NCI-H2107 (cell line): Measurements from ENCODE around the gene CD46.
"Not testable (repeated sequence)": the region's sequence is repeated elsewhere in the genome, so short reads cannot be mapped to it uniquely, and the experiment has no call there.

Experiments
- DNase-seq: peaks from one replicate; lab custom pipeline; 2025; lab: John Stamatoyannopoulos, UW

The CD46 gene

GRCh38 chr1:207751790-207752455 is at the start of gene CD46:
Gene CD46 (plus strand): TSS chr1:207752054. CDS start chr1:207752213, 159 bp downstream.
- peak; percentile 94 for DNase-seq

GRCh38 chr1:207702317-207702716 is 49.5 kb upstream of the CD46 start:
- DNase-seq = no peak

GRCh38 chr1:207703712-207704111 is 48.1 kb upstream of the CD46 start:
- no peak for DNase-seq

DNA sequence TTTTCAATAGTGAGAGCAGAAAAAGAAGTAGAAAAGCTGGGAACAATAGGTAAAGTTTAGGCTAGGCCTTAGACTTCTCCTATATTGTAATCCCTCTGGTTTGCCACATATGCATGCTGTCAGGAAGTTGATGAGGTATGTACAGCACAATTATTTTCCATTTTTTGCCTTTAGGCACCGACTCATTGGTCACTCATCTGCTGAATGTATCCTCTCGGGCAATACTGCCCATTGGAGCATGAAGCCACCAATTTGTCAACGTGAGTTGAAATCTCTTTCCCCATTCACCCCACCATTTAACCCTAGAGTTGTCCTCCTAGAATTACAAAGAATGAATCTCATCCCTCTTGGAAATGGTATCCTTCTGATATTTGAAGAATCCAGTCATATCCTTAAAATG is 43.9 kb upstream of the CD46 start:
- not testable (repeated sequence) for DNase-seq

- DNase-seq = no peak
These were observed 40.6 kb upstream of the CD46 start for GRCh38 chr1:207711285-207711684.

GRCh38 chr1:207712701-207713100 is 39.2 kb upstream of the CD46 start:
- not testable (repeated sequence) for DNase-seq

DNA sequence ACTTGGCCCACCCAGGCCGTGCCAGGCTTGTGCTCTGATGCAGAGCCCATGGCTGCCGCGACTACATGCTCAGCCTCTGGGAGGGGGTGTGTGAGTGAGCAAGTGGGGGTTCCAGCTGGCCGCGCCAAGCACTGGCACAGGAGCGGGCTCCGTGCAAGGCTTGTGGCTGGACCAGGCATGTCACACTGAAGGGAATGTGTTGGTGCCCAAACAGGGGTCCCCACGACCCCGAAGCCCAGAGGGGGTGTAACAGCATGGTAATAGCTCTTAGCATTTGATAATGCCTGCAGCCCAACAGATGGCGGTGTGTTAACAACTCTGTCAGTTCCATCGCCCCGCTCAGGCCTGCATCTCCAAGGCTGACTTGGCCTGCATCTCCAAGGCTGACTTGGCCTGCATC is 38.3 kb upstream of the CD46 start:
- DNase-seq = no peak

- no peak for DNase-seq
These were observed 32.6 kb upstream of the CD46 start for GRCh38 chr1:207719234-207719633.

- not testable (repeated sequence) for DNase-seq
These were observed 23.5 kb upstream of the CD46 start for GRCh38 chr1:207728200-207728858.

DNA sequence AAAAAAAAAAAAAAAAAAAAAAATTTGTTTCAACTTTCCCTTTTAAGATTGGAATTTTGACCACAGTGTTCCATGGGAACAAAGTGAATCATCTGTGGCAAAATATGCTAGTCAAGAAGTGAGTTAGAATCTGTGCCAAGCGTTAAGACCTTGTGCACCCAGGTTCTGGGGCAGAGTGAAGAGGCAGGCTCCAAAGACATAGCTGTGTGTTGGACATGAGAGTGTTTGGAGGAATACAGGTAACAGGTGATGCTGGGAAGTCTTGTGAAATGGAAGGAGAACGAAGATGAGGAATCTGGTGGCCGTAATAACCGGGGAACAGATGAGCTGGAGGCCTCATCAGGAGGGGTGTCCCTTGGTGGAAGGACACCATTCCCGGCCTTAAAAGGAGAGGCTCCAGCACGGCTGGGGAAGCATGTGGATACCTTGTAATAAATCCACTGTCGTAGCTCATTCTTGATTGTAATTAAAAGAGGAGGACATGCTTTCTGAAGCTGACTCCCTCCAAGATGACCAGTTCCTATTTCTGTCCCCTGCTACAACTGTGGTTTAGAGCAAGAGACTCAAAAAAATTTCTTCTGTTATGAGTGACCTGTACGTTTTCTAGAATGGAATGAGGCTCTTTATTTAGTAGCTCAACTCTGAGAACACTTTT is 14.2 kb upstream of the CD46 start:
- DNase-seq = not testable (repeated sequence)

GRCh38 chr1:207738158-207738659 is 13.6 kb upstream of the CD46 start:
- not testable (repeated sequence) for DNase-seq

- no peak for DNase-seq
These were observed 11.6 kb upstream of the CD46 start for GRCh38 chr1:207740207-207740606.

- no peak for DNase-seq
These were observed 8.9 kb upstream of the CD46 start for GRCh38 chr1:207742850-207743555.

- no peak for DNase-seq
These were observed 7.8 kb upstream of the CD46 start for GRCh38 chr1:207744000-207744534.

- no peak for DNase-seq
These were observed 6.6 kb upstream of the CD46 start for GRCh38 chr1:207745285-207745684.

- no peak for DNase-seq
These were observed 5.8 kb upstream of the CD46 start for GRCh38 chr1:207745839-207746767.

DNA sequence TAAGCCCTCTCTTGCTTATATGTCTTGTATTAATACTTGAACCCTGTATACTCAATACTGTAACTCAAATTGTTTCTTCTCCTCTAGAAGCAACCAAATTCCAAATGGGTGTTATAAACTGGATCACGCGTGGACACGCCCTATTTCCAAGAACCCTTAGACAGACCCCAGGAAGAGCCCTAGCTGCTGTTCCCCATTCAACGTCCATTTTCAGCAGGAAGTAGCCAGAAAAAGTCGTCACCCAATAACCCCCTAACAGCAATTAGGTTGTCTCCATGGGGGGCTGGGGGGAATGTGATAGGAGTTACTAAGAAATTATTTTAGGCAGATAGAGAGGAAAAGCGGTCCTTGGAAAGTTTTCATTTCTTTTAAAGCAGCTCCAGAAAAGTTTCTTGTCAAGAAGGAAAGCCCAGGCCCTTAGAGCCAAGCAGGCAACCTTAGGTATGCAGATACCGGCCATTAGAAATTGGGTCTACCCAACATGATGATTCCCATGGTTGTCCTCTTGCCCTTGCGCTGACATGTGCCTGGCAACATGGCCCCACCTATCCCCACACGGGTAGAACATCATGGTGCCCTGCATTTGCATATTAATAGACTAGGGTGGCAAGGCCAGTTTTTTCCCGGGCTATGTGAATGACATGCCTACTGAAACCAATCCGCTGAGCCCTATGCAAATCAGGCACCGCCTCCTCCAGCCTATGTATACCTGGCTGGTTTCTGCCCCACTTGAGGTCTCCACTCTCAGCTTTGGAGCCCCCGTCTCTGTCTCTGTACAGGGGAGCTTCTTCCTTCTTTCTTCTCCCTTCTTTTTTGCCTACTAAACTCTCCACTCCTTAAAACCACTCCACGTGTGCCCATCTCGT is 4.0 kb upstream of the CD46 start:
- no peak for DNase-seq

GRCh38 chr1:207748737-207749528 is 2.9 kb upstream of the CD46 start:
- DNase-seq = peak; percentile 81

- no peak for DNase-seq
These were observed 1.1 kb upstream of the CD46 start for GRCh38 chr1:207750631-207751305.
